Stimulated activated CD4-positive, alpha-beta T cell treated with anti-CD3 and anti-CD28 coated beads, Interleukin-12 subunit alpha, Interleukin-12 subunit beta, amount 100 ng/mL, for 48 hours (primary cell): ENCODE data around the gene CASKIN1.

Source experiments
- DNase-seq, 3 donors: peaks; one replicate each; pipeline ENCODE4 v3.0.0-alpha.2; 2020; ENCODE audit warnings: low read depth in 2 of 3, low spot score in 1 of 3

Gene CASKIN1

GRCh38 chr16:2176047-2176446 lies 20.4 kb downstream of the CASKIN1 start:
- DNase-seq = no peak

GRCh38 chr16:2175454-2175853 lies 21.0 kb downstream of the CASKIN1 start:
- no peak for DNase-seq

DNA sequence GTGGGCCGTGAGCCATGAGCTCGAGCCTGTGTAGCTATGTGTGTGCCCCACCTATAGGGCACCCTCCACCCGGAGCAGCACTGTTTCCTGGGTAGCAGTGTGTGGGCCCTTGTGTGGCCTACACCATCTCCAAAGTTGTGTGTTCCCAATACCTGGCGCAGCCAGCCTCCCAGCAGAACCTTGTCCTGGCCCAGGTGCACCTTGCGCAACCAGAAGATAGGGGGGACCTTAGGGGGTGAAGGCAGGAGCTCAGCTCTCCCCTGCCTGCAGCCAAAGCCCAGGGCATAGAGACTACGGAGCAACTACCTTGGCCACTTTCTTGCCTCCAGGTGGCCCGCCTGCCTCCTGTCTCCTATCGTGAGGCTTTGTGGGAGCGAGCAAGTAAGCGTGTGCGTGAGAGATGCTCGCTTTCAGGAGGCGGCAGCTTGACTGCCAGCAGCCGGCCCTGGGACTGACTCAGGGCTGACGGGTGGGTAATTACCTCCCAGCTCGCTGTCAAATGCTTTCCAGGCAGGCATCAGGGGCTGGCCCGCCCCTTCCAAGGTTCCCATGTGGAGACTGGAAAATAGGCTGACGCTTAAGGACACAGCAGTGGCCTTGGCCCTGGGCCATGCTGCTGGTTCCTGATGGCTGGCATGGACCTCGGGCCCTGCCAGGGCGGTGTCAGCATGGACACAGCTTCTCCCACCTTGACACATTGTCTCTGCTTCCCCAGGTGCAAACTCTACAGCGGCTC lies 21.8 kb downstream of the CASKIN1 start:
- DNase-seq = no peak

DNA sequence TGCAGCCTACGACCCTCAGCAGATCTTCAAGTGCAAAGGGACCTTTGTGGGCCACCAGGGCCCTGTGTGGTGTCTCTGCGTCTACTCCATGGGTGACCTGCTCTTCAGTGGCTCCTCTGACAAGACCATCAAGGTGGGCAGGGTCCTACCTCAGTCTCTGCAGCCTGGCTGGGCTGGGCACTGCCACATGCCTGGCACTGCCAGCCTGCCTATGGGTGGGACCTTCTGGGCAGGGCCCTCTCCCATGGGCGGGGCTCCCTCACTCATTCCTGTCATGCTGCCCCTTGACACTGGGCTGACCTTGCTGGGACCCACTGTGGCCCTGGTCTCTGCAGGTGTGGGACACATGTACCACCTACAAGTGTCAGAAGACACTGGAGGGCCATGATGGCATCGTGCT lies 22.5 kb downstream of the CASKIN1 start:
- DNase-seq = no peak

DNA sequence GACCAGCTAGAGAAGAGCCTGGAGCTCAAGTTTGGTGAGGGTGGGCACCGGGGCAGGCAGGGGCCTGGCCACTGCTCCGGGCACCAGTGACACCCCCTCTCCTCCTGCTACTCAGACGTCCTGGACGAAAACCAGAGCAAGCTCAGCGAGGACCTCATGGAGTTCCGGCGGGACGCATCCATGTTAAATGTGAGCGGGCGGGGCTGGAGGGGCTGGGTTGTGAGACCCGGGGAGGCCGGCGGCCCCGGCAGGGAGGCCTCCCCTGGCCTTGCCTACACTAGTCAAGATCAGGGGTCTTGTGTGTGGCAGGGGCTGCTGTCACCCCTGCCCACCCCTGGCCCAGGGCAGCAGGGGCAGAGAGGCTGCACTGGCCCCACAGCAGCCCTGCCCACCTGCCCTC lies 23.0 kb downstream of the CASKIN1 start:
- no peak for DNase-seq

DNA sequence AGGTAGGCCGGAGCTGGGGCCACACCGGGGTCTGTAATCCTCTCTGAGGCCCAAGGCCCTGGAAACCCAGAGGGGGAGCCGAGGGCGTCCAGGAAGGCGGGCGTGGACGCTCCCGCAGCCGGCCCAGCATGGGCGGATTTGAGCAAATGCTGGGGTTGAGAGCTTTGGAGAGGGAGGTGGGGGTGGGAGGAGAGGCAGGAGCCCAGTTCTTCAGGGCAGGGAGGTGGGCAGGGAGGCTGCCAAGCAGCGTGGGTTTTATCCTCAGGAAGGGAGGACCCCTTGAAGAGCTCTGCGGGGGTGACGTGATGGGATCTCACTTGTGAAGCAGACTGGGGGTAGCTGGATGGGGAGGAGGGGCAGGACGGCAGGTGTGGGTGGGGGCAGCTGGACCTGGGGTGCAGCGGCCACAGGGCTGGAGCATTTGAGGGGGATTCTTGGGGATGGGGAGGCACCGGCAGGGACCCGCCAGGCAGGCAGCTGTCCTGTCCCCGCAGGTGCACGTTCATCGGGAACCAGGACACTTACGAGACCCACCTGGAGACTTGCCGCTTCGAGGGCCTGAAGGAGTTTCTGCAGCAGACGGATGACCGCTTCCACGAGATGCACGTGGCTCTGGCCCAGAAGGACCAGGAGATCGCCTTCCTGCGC lies 23.6 kb downstream of the CASKIN1 start:
- no peak for DNase-seq

GRCh38 chr16:2171601-2172178 lies 24.7 kb downstream of the CASKIN1 start:
- no peak for DNase-seq

GRCh38 chr16:2170587-2171435 lies 25.6 kb downstream of the CASKIN1 start:
- no peak for DNase-seq

GRCh38 chr16:2170080-2170479 lies 26.3 kb downstream of the CASKIN1 start:
- no peak for DNase-seq

DNA sequence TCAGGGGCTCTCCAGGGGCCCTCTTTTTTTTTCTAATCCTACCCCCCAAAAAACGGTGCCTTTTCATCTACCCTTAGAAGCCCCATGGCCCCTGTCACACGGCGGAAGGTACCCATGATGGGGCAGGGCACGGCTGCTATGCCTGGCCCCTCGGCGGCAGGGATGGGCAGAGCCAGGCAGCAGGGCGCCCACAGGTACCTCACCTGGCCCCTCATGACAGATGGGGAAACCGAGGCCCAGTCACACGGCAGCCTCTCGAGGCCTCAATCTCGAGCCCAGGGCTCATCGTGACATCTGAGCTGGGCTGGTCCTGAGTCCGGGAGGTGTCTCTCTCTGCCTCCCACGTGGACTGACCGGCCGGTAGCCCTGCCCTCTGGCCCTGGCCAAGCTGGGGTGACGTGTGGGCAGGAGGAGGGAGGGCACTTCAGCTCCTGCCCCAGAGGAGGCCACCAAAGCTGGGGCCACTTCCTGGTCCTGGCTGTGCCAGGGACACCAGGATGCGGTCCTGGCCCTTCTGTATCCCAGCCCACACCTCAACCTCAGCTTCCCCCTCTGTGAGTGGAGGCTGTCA lies 29.3 kb downstream of the CASKIN1 start:
- DNase-seq = no peak

DNA sequence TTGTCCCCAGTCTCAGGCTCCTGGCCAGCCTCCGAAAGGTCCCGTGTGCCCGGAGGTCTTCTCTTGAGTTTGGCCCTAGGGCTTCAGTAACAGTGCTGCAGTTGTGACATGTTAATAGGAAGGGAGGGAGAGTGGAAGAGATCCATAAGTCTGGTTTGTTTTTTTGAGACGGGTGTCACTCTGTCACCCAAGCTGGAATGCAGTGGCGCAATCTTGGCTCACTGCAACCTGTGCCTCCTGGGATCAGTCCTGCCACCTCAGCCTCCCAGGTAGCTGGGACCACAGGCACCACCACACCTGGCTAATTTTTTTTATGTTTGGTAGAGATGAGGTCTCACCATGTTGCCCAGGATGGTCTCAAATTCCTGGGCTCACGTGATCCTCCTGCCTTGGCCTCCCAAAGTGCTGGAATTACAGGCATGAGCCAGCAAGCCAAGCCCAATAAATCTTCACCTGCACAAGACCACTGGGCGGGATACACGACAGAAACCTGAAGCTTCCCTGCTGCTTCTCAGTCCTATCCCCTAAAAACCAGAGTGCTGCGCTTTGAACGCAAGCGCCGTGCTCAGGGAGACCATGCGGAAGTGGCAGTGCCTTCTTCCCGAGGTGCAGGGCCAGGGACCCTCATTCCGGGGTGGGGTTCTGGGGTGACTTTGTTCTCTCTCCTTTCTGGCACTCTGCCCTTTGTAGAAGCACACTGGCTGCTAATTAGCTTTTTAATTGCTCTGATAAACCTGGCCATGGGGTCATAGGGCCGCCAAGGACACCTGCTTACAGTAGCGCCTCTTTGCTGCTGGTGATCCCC lies 29.9 kb downstream of the CASKIN1 start:
- DNase-seq = no peak

DNA sequence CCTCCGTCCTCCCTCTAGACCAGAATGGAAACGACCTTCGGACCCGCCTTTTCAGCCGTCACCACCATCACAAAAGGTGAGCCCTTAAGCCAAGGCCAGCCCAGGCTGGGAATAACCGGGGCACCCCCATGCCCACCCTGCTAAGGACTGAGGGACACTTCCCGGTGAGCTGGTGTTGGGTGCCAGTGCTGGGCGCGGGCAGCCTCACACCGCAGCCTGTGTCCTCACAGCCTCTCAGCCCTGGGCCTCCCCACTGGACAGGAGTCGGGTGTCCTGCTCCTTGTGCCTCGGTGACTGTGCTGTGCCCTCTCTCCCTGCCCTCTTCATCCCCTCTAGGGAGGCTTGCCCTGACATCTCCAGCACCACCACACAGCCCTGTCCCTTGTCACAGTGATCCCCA lies 30.5 kb downstream of the CASKIN1 start:
- DNase-seq = no peak

DNA sequence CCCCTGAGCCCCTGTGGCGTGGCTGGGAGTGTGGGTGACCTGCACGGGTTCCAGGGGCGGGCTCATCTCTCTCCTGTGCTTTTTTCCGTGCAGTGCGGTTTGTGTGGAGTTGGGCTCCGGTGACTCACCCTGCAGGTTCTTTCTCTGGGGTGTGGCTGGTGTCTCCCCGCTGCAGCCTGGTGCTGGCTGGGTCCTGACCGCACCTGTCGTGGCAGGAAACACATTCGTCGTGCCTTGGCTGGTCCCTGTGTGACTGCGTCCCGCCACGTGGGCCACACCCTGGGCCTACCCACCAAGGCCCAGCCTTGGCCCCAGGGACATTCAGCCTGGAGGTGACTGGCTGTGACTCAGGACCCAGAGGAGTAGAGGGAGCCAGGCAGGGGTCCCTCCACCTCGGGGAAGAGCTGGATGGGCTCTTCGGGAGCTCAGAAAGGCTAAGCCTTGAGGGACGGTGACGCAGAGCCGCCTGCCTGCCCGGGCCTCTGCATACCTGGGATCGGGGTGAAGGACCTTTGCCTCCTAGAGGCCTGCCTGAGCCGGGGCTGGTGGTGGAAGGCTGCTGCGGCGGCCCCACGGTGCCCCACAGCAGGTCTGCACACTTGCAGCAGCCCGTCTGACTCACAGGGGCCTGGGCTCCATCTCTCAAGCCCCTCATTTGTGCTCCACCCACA lies 33.1 kb downstream of the CASKIN1 start:
- no peak for DNase-seq

GRCh38 chr16:2162676-2163118 lies 33.7 kb downstream of the CASKIN1 start:
- no peak for DNase-seq

- no peak for DNase-seq
These were observed 34.5 kb downstream of the CASKIN1 start for GRCh38 chr16:2161911-2162310.

DNA sequence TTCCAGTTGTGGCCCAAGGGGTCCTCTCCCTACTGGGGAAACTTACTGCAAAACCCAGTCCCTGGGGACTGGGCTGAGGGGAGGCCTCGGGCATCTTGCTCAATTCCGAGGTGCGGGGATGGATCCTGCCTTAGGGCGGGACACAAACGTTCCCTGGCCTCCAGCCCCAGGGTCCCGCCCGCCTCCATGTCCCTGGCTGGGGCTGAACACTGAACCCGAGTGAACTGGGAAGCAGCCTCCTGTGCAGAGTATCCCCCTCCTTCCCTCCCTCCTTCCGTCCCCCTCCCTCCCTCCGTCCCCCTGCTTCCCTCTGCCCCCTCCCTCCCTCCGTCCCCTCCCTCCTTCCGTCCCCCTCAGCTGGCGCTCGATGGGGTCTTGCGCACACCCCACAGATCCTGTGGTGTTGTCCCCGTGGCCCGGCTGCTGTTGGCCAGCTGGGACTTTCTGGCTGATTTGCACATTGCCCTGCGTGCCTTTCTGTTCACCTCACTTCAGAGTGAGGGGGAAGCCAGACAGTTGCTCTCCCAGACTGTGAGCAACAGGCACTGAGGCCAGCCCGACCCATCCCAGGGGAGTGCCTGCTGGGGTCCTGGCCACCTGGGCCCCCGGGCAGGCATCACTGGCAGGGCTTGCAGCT lies 35.4 kb downstream of the CASKIN1 start:
- no peak for DNase-seq

- no peak for DNase-seq
These were observed 37.1 kb downstream of the CASKIN1 start for GRCh38 chr16:2159175-2159838.

GRCh38 chr16:2158262-2158638 lies 38.2 kb downstream of the CASKIN1 start:
- no peak for DNase-seq
